ENCODE results near the gene MIOS. TPM values are rescaled to one million over a fixed set of nuclear protein-coding genes. Genes with fewer than 3 reads are reported as not detected.

MIOS gene
- 15.1 to 18.8 TPM (median 15.7 TPM) in 3 replicates for total RNA-seq
- long read RNA-seq, partial matches to known transcripts: 8 of 25 reads
- long read RNA-seq, other reads (novel, unspliced or antisense): 11 of 25 reads

DNA sequence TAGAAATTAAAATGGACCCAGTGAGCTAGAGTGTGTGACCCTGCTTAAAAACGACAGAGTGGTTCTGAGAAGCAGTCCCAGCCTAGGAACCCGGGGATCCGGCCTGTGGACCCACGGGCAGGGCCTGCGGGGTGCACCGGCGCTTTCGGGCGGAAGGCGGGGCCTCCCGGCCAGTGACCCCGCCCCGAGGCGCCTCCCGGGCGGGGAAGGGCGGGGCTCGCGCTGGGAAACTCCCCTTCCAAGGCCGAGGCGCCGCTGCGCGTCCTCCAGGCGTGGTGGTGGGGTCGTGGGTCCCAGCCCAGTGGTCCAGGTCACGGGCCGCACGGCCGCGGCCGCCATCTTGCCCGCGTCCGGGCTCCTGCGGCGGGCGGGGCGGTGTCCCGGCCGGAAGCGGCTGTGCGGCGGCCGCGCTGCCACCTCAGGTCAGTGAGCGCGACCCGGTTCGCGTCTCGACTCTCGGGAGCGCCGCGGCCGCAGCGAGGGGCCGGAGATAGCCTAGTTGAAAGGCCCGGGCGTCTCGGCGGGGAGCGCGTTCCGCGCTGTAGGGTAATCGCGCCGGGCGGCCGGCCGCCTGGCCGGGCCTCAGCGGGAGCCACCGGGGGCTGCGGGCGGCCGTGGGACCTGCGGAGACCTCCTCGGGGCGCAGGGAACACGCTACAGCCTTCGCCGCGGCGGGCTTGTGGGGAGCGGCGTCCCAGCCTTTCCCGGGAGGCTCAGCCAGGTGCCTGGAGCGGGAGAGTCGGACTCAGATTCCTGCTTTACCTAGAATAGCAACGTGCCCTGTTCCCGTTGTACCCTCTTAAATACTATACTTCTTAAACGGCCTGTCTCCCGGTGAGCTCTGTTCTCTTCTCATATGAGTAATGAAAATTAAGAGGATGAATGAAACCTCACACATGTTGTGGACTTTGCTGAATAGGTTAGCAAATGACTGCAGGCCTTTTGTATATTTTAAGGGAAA, at the start of gene MIOS:
Gene MIOS, plus strand, starts transcription at position 234 of the 961 bp plus-strand sequence. CDS start 5,592 bp downstream, outside the sequence.
- peak; percentile 11 for TF ChIP-seq CTCF (IDR thresholded peaks at IDR 0.05)
- Mint-ChIP-seq H3K4me3 (ENCODE audit: unreplicated experiment) (peak within 1 kb of the TSS; percentile 74), H3K27ac (ENCODE audit: unreplicated experiment) (peak within 1 kb of the TSS; percentile 14), H3K27me3 (ENCODE audit: low read depth) (no peaks in the 10 kb centered on the region), H3K36me3 (ENCODE audit: low read depth) (peaks cover 1% of the 10 kb centered on the region), H3K4me1 (ENCODE audit: low read depth) (peaks cover 28% of the 10 kb centered on the region), H3K9me3 (ENCODE audit: low read depth) (no peaks in the 10 kb centered on the region)
- peak; percentile 85 for DNase-seq (ENCODE audit: low spot score)

GRCh38 chr7:7517754-7518153, 48.9 kb upstream of the MIOS start:
- Mint-ChIP-seq H3K4me3 (ENCODE audit: unreplicated experiment) (no peak overlapping the region), H3K27me3 (ENCODE audit: low read depth) (no peaks in the 10 kb centered on the region), H3K4me1 (ENCODE audit: low read depth) (peaks cover 3% of the 10 kb centered on the region), H3K27ac (ENCODE audit: unreplicated experiment) (no peak overlapping the region), H3K9me3 (ENCODE audit: low read depth) (no peaks in the 10 kb centered on the region), H3K36me3 (ENCODE audit: low read depth) (no peaks in the 10 kb centered on the region)
- DNase-seq (ENCODE audit: low spot score): no peak
- TF ChIP-seq CTCF (IDR thresholded peaks at IDR 0.05): no peak

DNA sequence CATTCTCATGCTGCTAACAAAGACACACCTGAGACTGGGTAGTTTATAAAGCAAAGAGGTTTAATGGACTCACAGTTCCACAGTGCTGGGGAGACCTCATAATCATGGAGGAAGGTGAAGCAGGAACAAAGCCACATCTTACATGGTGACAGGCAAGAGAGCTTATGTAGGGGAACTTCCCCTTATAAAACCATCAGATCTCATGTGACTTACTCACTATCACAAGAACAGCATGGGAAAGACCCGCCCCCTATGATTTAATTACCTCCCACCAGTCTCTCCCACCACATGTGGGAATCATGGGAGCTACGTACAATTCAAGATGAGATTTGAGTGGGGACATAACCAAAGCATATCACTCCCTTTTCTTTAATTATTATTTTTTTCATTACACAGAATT, 47.6 kb upstream of the MIOS start:
- no peak for TF ChIP-seq CTCF (IDR thresholded peaks at IDR 0.05)
- Mint-ChIP-seq H3K9me3 (ENCODE audit: low read depth) (no peaks in the 10 kb centered on the region), H3K27ac (ENCODE audit: unreplicated experiment) (no peak overlapping the region), H3K4me1 (ENCODE audit: low read depth) (peaks cover 5% of the 10 kb centered on the region), H3K4me3 (ENCODE audit: unreplicated experiment) (no peak overlapping the region), H3K36me3 (ENCODE audit: low read depth) (no peaks in the 10 kb centered on the region), H3K27me3 (ENCODE audit: low read depth) (no peaks in the 10 kb centered on the region)
- no peak for DNase-seq (ENCODE audit: low spot score)

DNA sequence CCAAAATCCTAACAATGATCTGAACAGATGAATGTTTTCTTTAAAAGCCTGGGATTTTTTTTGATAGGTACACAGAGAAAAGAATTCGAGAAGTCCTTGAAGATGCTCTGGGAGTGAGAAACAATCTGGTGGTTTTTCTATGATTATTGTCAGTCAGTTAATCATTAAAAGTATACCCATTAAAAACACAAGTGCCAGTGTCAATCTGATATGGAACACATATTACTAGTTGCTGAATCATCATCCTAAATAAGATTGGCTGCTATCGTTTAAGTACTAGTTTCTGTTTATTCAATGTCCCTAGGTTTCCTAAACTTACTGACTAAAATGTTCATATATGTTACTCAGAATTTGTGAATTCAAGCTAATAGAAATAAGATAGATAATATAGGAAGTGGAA, 47.2 kb upstream of the MIOS start:
- no peaks in the 10 kb centered on the region for H3K36me3 Mint-ChIP-seq (ENCODE audit: low read depth)
- peaks cover 9% of the 10 kb centered on the region for H3K4me1 Mint-ChIP-seq (ENCODE audit: low read depth)
- no peak overlapping the region for H3K4me3 Mint-ChIP-seq (ENCODE audit: unreplicated experiment)
- TF ChIP-seq CTCF (IDR thresholded peaks at IDR 0.05): no peak
- no peaks in the 10 kb centered on the region for H3K9me3 Mint-ChIP-seq (ENCODE audit: low read depth)
- no peaks in the 10 kb centered on the region for H3K27me3 Mint-ChIP-seq (ENCODE audit: low read depth)
- no peak for DNase-seq (ENCODE audit: low spot score)
- no peak overlapping the region for H3K27ac Mint-ChIP-seq (ENCODE audit: unreplicated experiment)

- no peak for TF ChIP-seq CTCF (IDR thresholded peaks at IDR 0.05)
- no peaks in the 10 kb centered on the region for H3K27me3 Mint-ChIP-seq (ENCODE audit: low read depth)
- no peak overlapping the region for H3K27ac Mint-ChIP-seq (ENCODE audit: unreplicated experiment)
- H3K4me1 Mint-ChIP-seq (ENCODE audit: low read depth): peaks cover 9% of the 10 kb centered on the region
- H3K9me3 Mint-ChIP-seq (ENCODE audit: low read depth): peaks cover 2% of the 10 kb centered on the region
- no peaks in the 10 kb centered on the region for H3K36me3 Mint-ChIP-seq (ENCODE audit: low read depth)
- H3K4me3 Mint-ChIP-seq (ENCODE audit: unreplicated experiment): no peak overlapping the region
- DNase-seq (ENCODE audit: low spot score): no peak
Observed at GRCh38 chr7:7521259-7521658, 45.4 kb upstream of the MIOS start.
